Effector memory CD4-positive, alpha-beta T cell (primary cell): Measurements from ENCODE around the gene NUDT13.

Experiments
- DNase-seq, 3 donors: peaks; one replicate each; pipeline ENCODE4 v3.0.0-alpha.2; 2020
- H3K27ac ChIP-seq: 2 replicates; pipeline ENCODE4 v1.7.0; 2013; ENCODE audit warnings: mild to moderate bottlenecking, low read length, moderate library complexity; ENCODE audit not compliant: insufficient read depth, poor library complexity, severe bottlenecking
- H3K27me3 ChIP-seq: replicated peaks from 2 replicates; pipeline ENCODE4 v1.7.0; 2013; ENCODE audit warnings: mild to moderate bottlenecking, low read length; ENCODE audit not compliant: insufficient read depth, control insufficient read depth, poor library complexity, severe bottlenecking
- H3K36me3 ChIP-seq: 2 replicates; pipeline ENCODE4 v1.7.0; 2013; ENCODE audit warnings: mild to moderate bottlenecking, low read length, moderate library complexity; ENCODE audit not compliant: control insufficient read depth, insufficient read depth
- H3K4me1 ChIP-seq: 2 replicates; pipeline ENCODE4 v1.7.0; 2013; ENCODE audit warnings: low read length, mild to moderate bottlenecking; ENCODE audit not compliant: control insufficient read depth, insufficient read depth, poor library complexity, severe bottlenecking
- H3K4me3 ChIP-seq: 2 replicates; pipeline ENCODE4 v1.7.0; 2013; ENCODE audit warnings: low read length, low read depth, mild to moderate bottlenecking; ENCODE audit not compliant: insufficient read depth, poor library complexity, severe bottlenecking
- H3K9me3 ChIP-seq: 2 replicates; pipeline ENCODE4 v1.7.0; 2013; ENCODE audit warnings: mild to moderate bottlenecking, low read length, moderate library complexity; ENCODE audit not compliant: control insufficient read depth

NUDT13 gene

DNA sequence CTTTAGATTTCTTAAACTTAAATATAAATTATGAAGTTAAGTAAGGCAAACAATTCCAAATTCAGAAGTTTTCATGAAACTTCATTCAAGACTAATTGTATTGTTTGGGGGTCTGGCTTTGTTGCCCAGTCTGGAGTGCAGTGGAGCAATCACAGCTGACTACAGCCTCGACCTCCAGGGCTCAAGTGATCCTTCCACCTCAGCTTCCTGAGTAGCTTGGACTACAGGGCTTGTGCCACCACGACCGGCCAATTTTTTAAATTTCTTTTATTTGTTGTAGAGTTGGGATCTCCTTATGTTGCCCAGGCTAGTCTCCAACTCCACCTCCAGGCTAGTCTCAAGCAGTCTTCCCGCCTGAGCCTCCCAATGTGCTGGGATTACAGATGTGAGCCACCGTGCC, 26.0 kb upstream of the NUDT13 start:
- Histone ChIP-seq H3K9me3 (no peaks in the 10 kb centered on the region), H3K27me3 (no peaks in the 10 kb centered on the region), H3K4me3 (no peak overlapping the region), H3K36me3 (no peaks in the 10 kb centered on the region), H3K4me1 (no peaks in the 10 kb centered on the region), H3K27ac (no peak overlapping the region)
- no peak for DNase-seq

DNA sequence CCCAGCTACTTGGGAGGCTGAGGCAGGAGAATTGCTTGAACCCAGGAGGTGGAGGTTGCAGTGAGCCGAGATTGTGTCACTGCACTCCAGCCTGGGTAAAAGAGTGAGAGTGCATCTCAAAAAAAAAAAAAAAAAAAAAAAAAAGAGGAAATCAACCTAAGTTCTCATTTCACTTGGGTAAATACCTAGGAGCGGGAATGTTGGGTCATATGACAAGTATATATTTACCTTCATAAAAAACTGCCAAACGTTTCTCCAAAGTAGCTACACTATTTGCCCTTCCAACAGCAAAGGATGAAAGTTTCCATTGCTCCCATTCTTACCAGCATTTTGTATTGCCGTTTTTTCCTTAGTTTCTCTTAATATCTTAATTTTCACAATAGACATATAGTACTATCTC, 23.4 kb upstream of the NUDT13 start:
- Histone ChIP-seq H3K4me3 (no peak overlapping the region), H3K27me3 (no peaks in the 10 kb centered on the region), H3K36me3 (no peaks in the 10 kb centered on the region), H3K9me3 (no peaks in the 10 kb centered on the region), H3K27ac (no peak overlapping the region), H3K4me1 (no peaks in the 10 kb centered on the region)
- DNase-seq, result no peak

DNA sequence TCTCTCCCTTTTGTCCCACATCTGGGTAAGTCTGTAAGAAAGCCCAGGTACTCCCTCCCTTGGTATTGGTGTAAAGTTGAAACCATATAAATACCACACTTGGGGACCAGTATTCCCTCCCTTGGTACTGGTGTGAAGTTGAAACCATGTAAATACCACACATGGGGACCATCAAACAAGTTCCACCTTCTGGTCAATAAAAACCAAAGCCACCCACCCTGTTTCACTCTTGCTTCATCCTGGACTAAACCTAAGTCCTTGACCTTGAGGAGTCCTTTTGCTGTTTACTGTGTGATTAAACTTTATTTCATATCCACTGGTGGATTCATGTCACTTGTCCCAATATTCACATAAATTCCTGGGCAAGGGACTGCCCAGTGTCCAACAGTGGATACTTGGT, 22.0 kb upstream of the NUDT13 start:
- Histone ChIP-seq H3K4me3 (no peak overlapping the region), H3K4me1 (no peaks in the 10 kb centered on the region), H3K9me3 (no peaks in the 10 kb centered on the region), H3K27ac (no peak overlapping the region), H3K27me3 (no peaks in the 10 kb centered on the region), H3K36me3 (no peaks in the 10 kb centered on the region)
- DNase-seq, result no peak

DNA sequence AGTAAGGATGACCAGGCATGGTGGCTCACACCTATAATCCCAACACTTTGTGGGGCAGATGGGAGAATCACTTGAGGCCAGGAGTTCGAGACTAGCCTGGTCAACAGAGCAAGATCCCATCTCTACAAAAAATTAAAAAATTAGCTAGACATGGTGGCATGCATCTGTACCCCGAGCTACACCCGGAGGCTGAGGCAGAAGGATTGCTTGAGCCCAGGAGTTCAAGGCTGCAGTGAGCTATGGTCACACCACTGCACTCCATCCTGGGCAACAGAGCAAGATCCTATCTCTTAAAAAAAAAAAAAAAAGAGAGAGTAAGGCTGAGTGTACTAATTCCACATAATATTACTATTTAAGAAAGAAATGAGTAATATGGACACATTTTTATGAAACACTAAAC, 17.4 kb upstream of the NUDT13 start:
- Histone ChIP-seq H3K36me3 (no peaks in the 10 kb centered on the region), H3K27ac (no peak overlapping the region), H3K4me3 (no peak overlapping the region), H3K27me3 (no peaks in the 10 kb centered on the region), H3K4me1 (peaks cover 6% of the 10 kb centered on the region), H3K9me3 (no peaks in the 10 kb centered on the region)
- no peak for DNase-seq

- DNase-seq, result no peak
- H3K4me3 ChIP-seq, result no peak overlapping the region
Observed at GRCh38 chr10:73093922-73094850, 16.1 kb upstream of the NUDT13 start.

DNA sequence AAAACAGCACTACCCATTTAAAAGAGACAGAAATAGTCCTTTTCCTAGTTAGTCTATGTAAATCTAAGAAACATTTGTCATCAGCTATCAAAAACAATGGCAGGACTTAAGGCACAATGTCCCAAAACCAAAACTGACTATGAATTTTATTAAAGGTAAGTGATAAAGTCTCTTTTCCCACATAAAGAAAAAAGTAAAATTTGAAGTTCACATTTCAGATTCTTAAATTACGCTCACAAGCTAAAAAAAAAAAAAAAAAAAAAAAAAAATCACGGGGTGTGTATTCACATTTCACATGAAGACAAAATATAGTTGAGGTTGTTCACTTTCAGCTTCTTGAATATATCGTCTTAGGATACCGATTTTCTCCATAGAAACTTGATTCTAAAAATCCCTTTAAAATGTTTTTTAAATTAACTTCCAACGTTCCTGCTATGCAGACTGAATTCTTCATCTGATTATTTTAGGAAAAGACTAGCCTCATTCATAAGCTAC, 15.2 kb upstream of the NUDT13 start:
- Histone ChIP-seq H3K36me3 (no peaks in the 10 kb centered on the region), H3K4me1 (peaks cover 6% of the 10 kb centered on the region), H3K9me3 (no peaks in the 10 kb centered on the region), H3K4me3 (peak overlapping the region; percentile 86), H3K27ac (peak overlapping the region; percentile 91), H3K27me3 (no peaks in the 10 kb centered on the region)
- DNase-seq, result no peak

More at GRCh38 chr10:73093922-73094850, 16.1 kb upstream of the NUDT13 start:
- H3K4me1 ChIP-seq, result peaks cover 6% of the 10 kb centered on the region
- no peaks in the 10 kb centered on the region for H3K36me3 ChIP-seq
- H3K27me3 ChIP-seq, result no peaks in the 10 kb centered on the region
- H3K27ac ChIP-seq, result no peak overlapping the region
- no peaks in the 10 kb centered on the region for H3K9me3 ChIP-seq

- peak overlapping the region; percentile 86 for H3K4me3 ChIP-seq
- H3K9me3 ChIP-seq, result no peaks in the 10 kb centered on the region
- peaks cover 6% of the 10 kb centered on the region for H3K4me1 ChIP-seq
- H3K27ac ChIP-seq, result peak overlapping the region; percentile 91
- no peaks in the 10 kb centered on the region for H3K27me3 ChIP-seq
- H3K36me3 ChIP-seq, result no peaks in the 10 kb centered on the region
- peak in 2 of 3 donors; percentile 14 to 34 for DNase-seq
Observed at GRCh38 chr10:73095481-73096021, 14.7 kb upstream of the NUDT13 start.

DNA sequence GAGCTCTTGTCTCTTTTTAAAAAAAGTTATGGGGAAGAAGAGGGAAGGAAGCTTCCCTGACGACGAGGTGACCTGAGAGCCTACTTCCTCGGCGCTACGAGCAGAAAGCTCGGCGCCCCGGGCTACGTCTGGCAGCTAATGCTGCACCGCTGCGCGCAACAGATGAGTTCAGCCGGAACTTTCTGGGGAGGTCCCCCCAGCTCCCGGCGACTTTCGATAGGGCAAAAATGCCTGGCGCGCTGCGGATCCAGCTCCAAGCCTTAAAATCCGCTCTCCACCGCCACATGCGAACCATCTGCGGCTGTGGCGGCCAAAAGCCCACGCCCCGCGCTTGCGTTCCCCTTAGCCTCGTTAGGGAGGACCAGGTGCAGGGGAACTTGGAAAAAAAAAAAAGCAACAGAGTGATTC, 14.2 kb upstream of the NUDT13 start:
- Histone ChIP-seq H3K4me1 (peaks cover 6% of the 10 kb centered on the region), H3K36me3 (no peaks in the 10 kb centered on the region), H3K27ac (peak overlapping the region; percentile 91), H3K27me3 (no peaks in the 10 kb centered on the region), H3K4me3 (peak overlapping the region; percentile 86), H3K9me3 (no peaks in the 10 kb centered on the region)
- DNase-seq, result peak; percentile 51 to 63 (median 59)

- Histone ChIP-seq H3K27me3 (no peaks in the 10 kb centered on the region), H3K27ac (peak within 1 kb of the TSS; percentile 91), H3K4me1 (peaks cover 6% of the 10 kb centered on the region), H3K9me3 (no peaks in the 10 kb centered on the region), H3K36me3 (no peaks in the 10 kb centered on the region), H3K4me3 (peak within 1 kb of the TSS; percentile 86)
- peak; percentile 98 to 99 (median 99) for DNase-seq
Observed at GRCh38 chr10:73096449-73097304, 13.6 kb upstream of the NUDT13 start, which contains the start of gene P4HA1. Gene P4HA1, minus strand, starts transcription at chr10:73096866. Its CDS starts 21,983 bp downstream, at chr10:73074883.
